Kidney (tissue), 14 donors: ENCODE results near the gene AGBL4. TPM values are rescaled to one million over a fixed set of nuclear protein-coding genes. Genes with fewer than 3 reads are reported as not detected.

Experiments
- DNase-seq, 5 donors: peaks; one replicate each; pipeline ENCODE4 v3.0.0-alpha.2; 2013 to 2020
- FAIRE-seq: peaks from 2 replicates; lab custom pipeline; 2012; peaks lifted over from hg19 to GRCh38; lab: Jason Lieb, UNC
- H3K27ac ChIP-seq, 2 donors: one replicate each; pipeline ENCODE4 v1.7.0; 2013; ENCODE audit warnings: low read depth in 2 of 2, low read length in 2 of 2, inconsistent platforms in 1 of 2
- H3K27me3 ChIP-seq: one replicate; pipeline ENCODE4 v1.7.1; 2013; ENCODE audit warnings: low read length, inconsistent platforms; ENCODE audit not compliant: control insufficient read depth, insufficient read depth
- H3K36me3 ChIP-seq, 3 donors: one replicate each; pipeline versions ENCODE4 v1.7.0 to v1.7.1; 2013; ENCODE audit warnings: low read length in 3 of 3, control low read depth in 1 of 3, inconsistent platforms in 1 of 3; ENCODE audit not compliant: insufficient read depth in 3 of 3, control insufficient read depth in 2 of 3
- H3K4me1 ChIP-seq, 3 donors: one replicate each; pipeline versions ENCODE4 v1.7.0 to v1.7.1; 2013; ENCODE audit warnings: low read length in 3 of 3, inconsistent platforms in 1 of 3, low read depth in 1 of 3; ENCODE audit not compliant: control insufficient read depth in 2 of 3, insufficient read depth in 2 of 3
- H3K4me3 ChIP-seq, 3 donors: one replicate each; pipeline versions ENCODE4 v1.7.0 to v1.8.1; 2013; ENCODE audit warnings: low read length in 3 of 3, control low read depth in 1 of 3, inconsistent platforms in 1 of 3
- H3K9ac ChIP-seq, 3 donors: one replicate each; pipeline versions ENCODE4 v1.7.0 to v1.7.1; 2013; ENCODE audit warnings: low read length in 3 of 3, control low read depth in 1 of 3, inconsistent platforms in 1 of 3
- H3K9me3 ChIP-seq, 3 donors: one replicate each; pipeline versions ENCODE4 v1.7.0 to v1.7.1; 2013; ENCODE audit warnings: low read length in 3 of 3, control low read depth in 1 of 3, inconsistent platforms in 1 of 3; ENCODE audit not compliant: control insufficient read depth in 2 of 3, insufficient read depth in 1 of 3
- CTCF ChIP-seq: IDR thresholded peaks from 3 replicates; pipeline ENCODE4 v1.5.1; 2012; ENCODE audit warnings: mild to moderate bottlenecking, moderate library complexity, borderline replicate concordance; ENCODE audit not compliant: insufficient read depth; ENCODE audit errors: extremely low read depth
- intact Hi-C: fragments of 100-400 bp; cut with DNase I; formaldehyde crosslinking; loops from one replicate; pipeline ENCODE4 v1.11.1; 2022
- polyA plus RNA-seq: library from polyadenylated mRNA; stranded (reverse); fragments of 350-450 nt; fragmentation: Illumina TruSeq; extraction: RNeasy Lipid Tissue Mini Kit (QIAGEN cat#74804); gene quantifications from one replicate; pipeline ENCODE4 v1.2.3, GENCODE V29; 2014; ENCODE audit warnings: low read depth, low replicate concordance; ENCODE audit not compliant: insufficient read depth
- total RNA-seq: library from RNA; stranded (reverse); fragmentation: NEBNext Ultra II Directional; extraction: Animal tissue kit (Norgen Biotek cat#: 25700); gene quantifications from one replicate; pipeline ENCODE4 v1.2.1, GENCODE V29; 2021
- donor health status: control.
- donor health status: control.
- donor health status: control.
- donor health status: control.
- donor health status: control.
- donor health status: DM: yes; HTN: yes; CAD: no.
- donor health status: Normal renal cell carcinoma (clear cell type).

AGBL4 gene
- total and polyA plus RNA-seq, 2 donors from 2014 or later, result 1.5 to 2.7 TPM

GRCh38 chr1:49234988-49235387 is 788.8 kb downstream of the AGBL4 start:
- FAIRE-seq, result no peak

GRCh38 chr1:49229555-49229954 is 794.2 kb downstream of the AGBL4 start:
- FAIRE-seq (peak; percentile 62), DNase-seq (peak in 3 of 5 donors; percentile 11 to 79 (median 17))
- Histone ChIP-seq H3K9ac (no peak overlapping the region), H3K27ac (peak overlapping the region; percentile 67 to 74), H3K4me3 (no peak overlapping the region), H3K9me3 (no peaks in the 10 kb centered on the region), H3K36me3 (no peaks in the 10 kb centered on the region), H3K27me3 (no peaks in the 10 kb centered on the region), H3K4me1 (peaks cover 0 to 34% (median 11%) of the 10 kb centered on the region in 3 donors)
- peak; percentile 31 for TF ChIP-seq CTCF
- intact Hi-C loops, result no loop called here

More at GRCh38 chr1:49234988-49235387, 788.8 kb downstream of the AGBL4 start:
- H3K36me3 ChIP-seq, result no peaks in the 10 kb centered on the region
- H3K9ac ChIP-seq, result no peak overlapping the region
- TF ChIP-seq CTCF, result no peak
- no peak overlapping the region for H3K4me3 ChIP-seq
- H3K4me1 ChIP-seq, result peaks cover 0 to under 1% (median 0%) of the 10 kb centered on the region in 3 donors
- intact Hi-C loops, result no loop called here
- no peak for DNase-seq
- no peaks in the 10 kb centered on the region for H3K9me3 ChIP-seq
- no peak overlapping the region for H3K27ac ChIP-seq
- H3K27me3 ChIP-seq, result no peaks in the 10 kb centered on the region

GRCh38 chr1:49226758-49227157 is 797.0 kb downstream of the AGBL4 start:
- intact Hi-C loops, result no loop called here
- H3K9ac ChIP-seq, result no peak overlapping the region
- FAIRE-seq (no peak), DNase-seq (no peak)
- no peaks in the 10 kb centered on the region for H3K36me3 ChIP-seq
- peaks cover 0 to 34% (median 11%) of the 10 kb centered on the region in 3 donors for H3K4me1 ChIP-seq
- H3K27me3 ChIP-seq, result no peaks in the 10 kb centered on the region
- H3K27ac ChIP-seq, result no peak overlapping the region
- H3K9me3 ChIP-seq, result no peaks in the 10 kb centered on the region
- TF ChIP-seq CTCF, result no peak
- no peak overlapping the region for H3K4me3 ChIP-seq

GRCh38 chr1:49225464-49225863 is 798.3 kb downstream of the AGBL4 start:
- Histone ChIP-seq H3K36me3 (no peaks in the 10 kb centered on the region), H3K4me1 (peaks cover 0 to 34% (median 11%) of the 10 kb centered on the region in 3 donors), H3K27ac (peak overlapping the region; percentile 27 to 29), H3K9me3 (no peaks in the 10 kb centered on the region), H3K27me3 (no peaks in the 10 kb centered on the region), H3K9ac (no peak overlapping the region), H3K4me3 (peak overlapping the region in 1 of 3 donors; percentile 6)
- no peak for TF ChIP-seq CTCF
- peak; percentile 46 for FAIRE-seq
- no peak for DNase-seq
- intact Hi-C loops, result no loop called here
